Mesothelial cell of epicardium (in vitro differentiated cells): ENCODE data around the gene ITGB4. TPM values are rescaled to one million over a fixed set of nuclear protein-coding genes. Genes with fewer than 3 reads are reported as not detected.

Experiments used
- DNase-seq, 2 experiments: peaks; one replicate each; pipeline ENCODE4 v3.0.0; 2021; ENCODE audit warnings: low spot score in 2 of 2; ENCODE audit not compliant: unreplicated experiment in 2 of 2
- H3K27ac Mint-ChIP-seq: 2 replicates; pipeline ENCODE4 v1.8.0; 2021; ENCODE audit warnings: mixed read lengths
- H3K27me3 Mint-ChIP-seq: 2 replicates; pipeline ENCODE4 v1.8.0; 2021; ENCODE audit warnings: low read depth, mixed read lengths
- H3K36me3 Mint-ChIP-seq: 2 replicates; pipeline ENCODE4 v1.8.0; 2021; ENCODE audit warnings: mixed read lengths
- H3K4me1 Mint-ChIP-seq: 2 replicates; pipeline ENCODE4 v1.8.0; 2021; ENCODE audit warnings: mixed read lengths
- H3K4me3 Mint-ChIP-seq: 2 replicates; pipeline ENCODE4 v1.8.0; 2021; ENCODE audit warnings: mild to moderate bottlenecking, moderate library complexity, mixed read lengths
- H3K9me3 Mint-ChIP-seq: 2 replicates; pipeline ENCODE4 v1.8.0; 2021; ENCODE audit warnings: mixed read lengths
- total RNA-seq: library from RNA; stranded (reverse); gene quantifications from 3 replicates; pipeline ENCODE4 v1.2.1, GENCODE V29; 2021
- TF ChIP-seq, protein P1 (sequence below): fragments of 200-600 bp; sonication (generic); IDR thresholded peaks from one replicate; pipeline ENCODE4 v1.5.0; 2021; ENCODE audit warnings: antibody characterized with exemption; ENCODE audit not compliant: unreplicated experiment

The ITGB4 gene
- total RNA-seq, 1 donor from 2014 or later: 117 TPM

DNA sequence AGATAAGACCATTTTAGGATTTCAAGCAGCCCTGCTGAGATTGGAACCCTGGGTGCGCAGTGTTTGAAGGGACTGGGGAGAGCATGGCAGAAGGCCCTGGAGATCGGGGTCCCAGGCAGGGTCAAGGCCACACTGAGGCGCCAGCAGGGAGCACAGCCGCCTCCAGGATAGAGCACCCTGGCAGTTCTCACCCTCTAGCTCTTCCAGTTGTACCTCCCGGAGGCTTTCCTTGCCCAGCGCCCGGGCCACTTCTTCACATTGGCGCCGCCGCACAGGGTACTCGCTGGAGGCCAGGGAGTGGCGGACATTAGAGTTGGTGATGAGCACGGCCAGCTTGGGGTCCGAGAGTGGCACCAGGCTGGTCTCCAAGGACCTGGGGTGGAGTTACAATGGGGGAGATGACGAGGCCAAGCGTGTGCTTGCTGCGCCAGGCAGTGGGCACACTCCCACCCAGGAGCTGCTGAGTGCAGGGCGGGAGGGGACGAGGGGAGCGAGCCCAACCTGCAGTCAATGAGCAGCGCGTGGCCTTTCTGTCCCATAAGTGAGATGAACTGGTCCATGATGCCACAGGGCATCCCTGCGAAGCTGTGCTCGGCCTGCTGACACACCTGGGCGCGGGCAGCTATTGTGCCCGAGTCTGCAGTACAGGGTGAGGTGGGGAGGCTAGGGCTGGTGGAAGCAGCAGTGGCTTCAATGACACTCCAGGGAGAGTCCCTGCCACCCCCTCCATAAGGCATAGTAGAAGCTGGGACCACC is 41.4 kb downstream of the ITGB4 start:
- Mint-ChIP-seq H3K4me3 (peak overlapping the region; percentile 42), H3K27ac (no peak overlapping the region), H3K9me3 (no peaks in the 10 kb centered on the region), H3K27me3 (no peaks in the 10 kb centered on the region), H3K36me3 (peaks cover 2% of the 10 kb centered on the region), H3K4me1 (peaks cover 8% of the 10 kb centered on the region)
- TF ChIP-seq, protein P1, sequence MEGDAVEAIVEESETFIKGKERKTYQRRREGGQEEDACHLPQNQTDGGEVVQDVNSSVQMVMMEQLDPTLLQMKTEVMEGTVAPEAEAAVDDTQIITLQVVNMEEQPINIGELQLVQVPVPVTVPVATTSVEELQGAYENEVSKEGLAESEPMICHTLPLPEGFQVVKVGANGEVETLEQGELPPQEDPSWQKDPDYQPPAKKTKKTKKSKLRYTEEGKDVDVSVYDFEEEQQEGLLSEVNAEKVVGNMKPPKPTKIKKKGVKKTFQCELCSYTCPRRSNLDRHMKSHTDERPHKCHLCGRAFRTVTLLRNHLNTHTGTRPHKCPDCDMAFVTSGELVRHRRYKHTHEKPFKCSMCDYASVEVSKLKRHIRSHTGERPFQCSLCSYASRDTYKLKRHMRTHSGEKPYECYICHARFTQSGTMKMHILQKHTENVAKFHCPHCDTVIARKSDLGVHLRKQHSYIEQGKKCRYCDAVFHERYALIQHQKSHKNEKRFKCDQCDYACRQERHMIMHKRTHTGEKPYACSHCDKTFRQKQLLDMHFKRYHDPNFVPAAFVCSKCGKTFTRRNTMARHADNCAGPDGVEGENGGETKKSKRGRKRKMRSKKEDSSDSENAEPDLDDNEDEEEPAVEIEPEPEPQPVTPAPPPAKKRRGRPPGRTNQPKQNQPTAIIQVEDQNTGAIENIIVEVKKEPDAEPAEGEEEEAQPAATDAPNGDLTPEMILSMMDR: no peak
- no peak for DNase-seq

DNA sequence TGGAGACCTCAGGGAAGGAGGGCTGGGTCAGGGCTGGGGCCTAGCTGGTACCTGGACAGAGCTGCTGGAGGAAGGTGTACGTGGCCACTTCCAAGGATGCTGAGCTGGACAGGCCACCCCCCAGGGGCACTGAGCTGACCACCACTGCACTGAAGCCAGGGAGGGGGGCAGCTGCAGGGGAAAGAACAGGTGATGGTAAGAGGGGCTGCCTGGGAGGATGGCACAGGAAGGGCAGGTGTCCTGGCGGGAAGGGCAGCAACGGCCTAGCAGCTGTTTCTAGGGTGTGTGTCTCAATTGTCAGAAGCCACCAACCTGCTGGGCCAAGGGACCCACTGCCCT is 42.0 kb downstream of the ITGB4 start:
- TF ChIP-seq, protein P1: no peak
- peaks cover 2% of the 10 kb centered on the region for H3K36me3 Mint-ChIP-seq
- H3K4me3 Mint-ChIP-seq: peak overlapping the region; percentile 31
- no peak for DNase-seq
- H3K4me1 Mint-ChIP-seq: peaks cover 8% of the 10 kb centered on the region
- H3K9me3 Mint-ChIP-seq: no peaks in the 10 kb centered on the region
- H3K27me3 Mint-ChIP-seq: no peaks in the 10 kb centered on the region
- H3K27ac Mint-ChIP-seq: no peak overlapping the region

DNA sequence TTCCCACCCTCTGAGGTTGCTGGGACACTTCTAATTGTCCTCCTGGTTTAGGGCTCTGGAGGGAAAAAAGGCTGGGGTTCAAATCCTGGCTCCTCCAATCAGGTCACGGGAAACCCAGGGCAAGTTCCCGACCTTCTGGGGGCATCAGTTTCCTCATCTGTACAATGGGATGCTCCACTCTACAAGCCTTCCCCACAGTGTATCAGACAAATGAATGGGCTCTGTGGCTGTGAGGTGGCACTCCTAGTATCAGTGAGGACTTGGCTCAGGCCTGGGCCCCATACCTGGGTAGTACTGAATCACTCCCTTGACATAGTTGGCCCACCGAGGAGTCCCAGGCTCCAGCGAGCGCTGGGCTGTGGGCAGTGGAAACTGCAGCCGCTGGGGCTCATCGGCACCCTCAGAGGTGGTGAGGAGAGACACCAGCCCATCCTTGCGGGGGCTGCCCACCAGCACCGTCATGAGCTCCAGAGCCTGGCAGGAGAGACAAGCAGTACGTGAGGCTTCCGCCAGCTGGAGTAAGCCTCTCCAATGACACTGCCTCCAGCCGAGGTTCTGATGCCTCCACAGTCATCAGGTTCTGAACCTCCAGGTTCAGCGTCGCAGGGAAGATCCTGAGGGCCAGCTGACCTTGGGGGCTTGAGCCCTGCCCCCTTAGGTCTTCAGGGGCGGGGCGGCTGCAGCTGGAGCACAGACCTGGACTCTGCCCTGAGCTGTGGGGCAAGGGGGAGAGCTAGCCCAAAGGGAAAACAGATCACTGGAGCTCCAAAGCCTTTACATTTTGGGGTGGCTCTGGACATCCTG is 42.6 kb downstream of the ITGB4 start:
- DNase-seq: no peak
- TF ChIP-seq, protein P1: no peak
- no peaks in the 10 kb centered on the region for H3K27me3 Mint-ChIP-seq
- peaks cover 2% of the 10 kb centered on the region for H3K36me3 Mint-ChIP-seq
- peak overlapping the region; percentile 65 for H3K4me3 Mint-ChIP-seq
- H3K4me1 Mint-ChIP-seq: peaks cover 8% of the 10 kb centered on the region
- no peaks in the 10 kb centered on the region for H3K9me3 Mint-ChIP-seq
- no peak overlapping the region for H3K27ac Mint-ChIP-seq

DNA sequence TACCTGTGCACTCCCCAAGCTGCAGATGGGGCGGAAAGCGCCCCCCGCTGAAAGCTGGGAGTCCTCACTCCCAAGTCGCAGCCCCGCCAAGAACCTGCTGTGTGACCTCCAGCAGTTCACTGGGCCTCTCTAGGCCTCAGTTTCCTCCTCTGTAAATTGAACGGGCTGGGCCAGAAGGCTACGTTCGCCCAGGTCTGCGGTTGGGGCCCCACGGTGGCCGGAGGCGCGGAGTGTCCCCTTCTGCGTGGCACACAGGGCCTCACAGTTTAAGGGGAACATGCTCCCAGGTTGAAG is 43.1 kb downstream of the ITGB4 start:
- no peaks in the 10 kb centered on the region for H3K9me3 Mint-ChIP-seq
- peak overlapping the region; percentile 39 for H3K27ac Mint-ChIP-seq
- TF ChIP-seq, protein P1: no peak
- H3K36me3 Mint-ChIP-seq: peaks cover 2% of the 10 kb centered on the region
- no peak for DNase-seq
- H3K27me3 Mint-ChIP-seq: no peaks in the 10 kb centered on the region
- H3K4me3 Mint-ChIP-seq: peak overlapping the region; percentile 65
- H3K4me1 Mint-ChIP-seq: peaks cover 8% of the 10 kb centered on the region

DNA sequence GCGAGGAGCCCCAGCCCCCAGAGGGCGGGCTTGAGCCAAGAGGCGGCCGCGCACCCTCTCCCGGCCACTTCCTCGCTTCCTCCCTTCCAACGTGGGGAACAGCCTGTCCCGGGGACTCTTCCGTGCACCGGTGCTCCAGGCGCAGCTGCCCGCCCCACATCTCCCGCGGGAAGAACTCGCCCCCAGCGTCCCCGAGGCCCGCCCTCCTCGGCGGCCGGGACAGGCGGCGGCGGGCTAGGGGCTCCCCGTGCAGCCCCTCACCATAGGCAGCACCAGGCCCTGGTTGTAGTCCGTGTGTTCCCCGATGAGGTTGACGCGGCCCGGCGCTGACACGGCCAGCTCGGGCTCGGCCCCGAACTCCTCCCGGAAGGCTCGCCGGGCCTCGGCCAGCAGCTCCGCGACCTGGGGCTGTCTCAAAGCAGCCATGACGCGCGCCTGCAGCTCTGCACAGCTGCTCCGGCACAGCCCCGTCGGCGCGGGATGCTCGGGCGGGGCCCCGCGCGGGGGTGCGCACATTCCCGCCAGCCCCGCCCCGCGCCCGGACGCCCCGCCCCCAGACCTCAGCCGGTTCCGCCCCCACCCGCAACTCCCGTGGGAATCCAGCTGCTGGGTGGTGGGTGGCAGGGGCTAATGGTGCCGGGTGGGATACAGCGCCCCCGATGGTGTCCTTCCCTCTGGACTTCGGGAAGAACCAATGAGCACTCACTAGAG is 43.6 kb downstream of the ITGB4 start, which contains the start of gene GALK1:
Gene GALK1, minus strand, starts transcription at position 482 of the 711 bp plus-strand sequence. Its CDS starts 56 bp downstream, at position 426.
- H3K27ac Mint-ChIP-seq: peak within 1 kb of the TSS; percentile 85
- peaks cover 2% of the 10 kb centered on the region for H3K36me3 Mint-ChIP-seq
- peak within 1 kb of the TSS; percentile 65 for H3K4me3 Mint-ChIP-seq
- TF ChIP-seq, protein P1: no peak
- no peaks in the 10 kb centered on the region for H3K27me3 Mint-ChIP-seq
- H3K9me3 Mint-ChIP-seq: no peaks in the 10 kb centered on the region
- H3K4me1 Mint-ChIP-seq: peaks cover 8% of the 10 kb centered on the region
- peak; percentile 66 to 74 for DNase-seq
